Measurements from ENCODE around the gene VDR. TPM values are rescaled to one million over a fixed set of nuclear protein-coding genes. Genes with fewer than 3 reads are reported as not detected.

The VDR gene
- total and polyA plus RNA-seq, 2 donors (not counting 1 experiment from before 2014, with no cell fraction given): 16.2 to 24.4 TPM

DNA sequence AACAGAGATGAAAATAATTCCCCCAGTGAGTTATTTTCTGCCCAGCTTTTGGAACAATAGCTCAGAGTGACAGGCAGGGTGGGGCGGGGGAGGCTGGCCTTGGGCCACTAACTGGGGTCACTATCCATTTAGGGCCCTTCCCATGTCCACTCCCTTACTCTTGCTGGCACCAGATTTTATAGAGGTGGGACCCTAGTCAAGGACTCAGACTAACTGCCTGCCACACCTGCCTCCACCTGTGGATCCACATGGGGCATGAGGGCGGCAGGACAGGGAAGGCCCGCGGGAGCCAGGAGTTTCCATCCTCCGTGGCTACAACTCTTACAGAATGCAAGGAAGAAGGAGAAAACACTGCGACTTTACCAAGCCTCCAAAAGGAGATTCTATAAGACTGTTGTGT, 10.1 kb downstream of the VDR start:
- no peak for TF ChIP-seq EZH2 (IDR thresholded peaks at IDR 0.05; ENCODE audit: low read length, missing control alignments)
- TF ChIP-seq CTCF (conservative IDR thresholded peaks at IDR 0.05 in 1 of 2, IDR thresholded peaks at IDR 0.05 in 1 of 2; ENCODE audit: low read depth in 1 of 2, low read length in 2 of 2): no peak
- DNase-seq (ENCODE audit: low read depth in 2 of 2): no peak
- H4K20me1 ChIP-seq (ENCODE audit: control insufficient read depth, extremely low read depth, insufficient read depth, low read length): no peaks in the 10 kb centered on the region
- H3K4me3 ChIP-seq (replicated peaks in 1 of 4; ENCODE audit: control extremely low read depth in 1 of 4, insufficient read depth in 1 of 4, low read depth in 3 of 4, low read length in 4 of 4): no peak overlapping the region
- no peak overlapping the region for H3K27ac ChIP-seq (ENCODE audit: insufficient read depth, low read length)
- H3K4me2 ChIP-seq (ENCODE audit: extremely low read depth, insufficient read depth, low read length): no peak overlapping the region
- H3K79me2 ChIP-seq (ENCODE audit: control insufficient read depth, insufficient read depth, low read length): no peaks in the 10 kb centered on the region
- peaks cover 1% of the 10 kb centered on the region for H3K36me3 ChIP-seq (ENCODE audit: control insufficient read depth, insufficient read depth, low read length)
- no peak overlapping the region for H3K9ac ChIP-seq (ENCODE audit: insufficient read depth, low read length)
- no peaks in the 10 kb centered on the region for H3K9me3 ChIP-seq (ENCODE audit: control insufficient read depth, insufficient read depth, low read depth, low read length)
- no peaks in the 10 kb centered on the region for H3K27me3 ChIP-seq (ENCODE audit: control insufficient read depth, insufficient read depth, low read length)
- no peak overlapping the region for H2AFZ ChIP-seq (ENCODE audit: low read length)
- H3K4me1 ChIP-seq (ENCODE audit: control insufficient read depth, extremely low read depth, insufficient read depth, low read length): peaks cover 5% of the 10 kb centered on the region

GRCh38 chr12:47894068-47894467, 10.7 kb downstream of the VDR start:
- no peaks in the 10 kb centered on the region for H3K27me3 ChIP-seq (ENCODE audit: control insufficient read depth, insufficient read depth, low read length)
- H4K20me1 ChIP-seq (ENCODE audit: control insufficient read depth, extremely low read depth, insufficient read depth, low read length): no peaks in the 10 kb centered on the region
- no peak overlapping the region for H3K9ac ChIP-seq (ENCODE audit: insufficient read depth, low read length)
- no peak overlapping the region for H3K4me2 ChIP-seq (ENCODE audit: extremely low read depth, insufficient read depth, low read length)
- peaks cover 5% of the 10 kb centered on the region for H3K4me1 ChIP-seq (ENCODE audit: control insufficient read depth, extremely low read depth, insufficient read depth, low read length)
- H3K79me2 ChIP-seq (ENCODE audit: control insufficient read depth, insufficient read depth, low read length): no peaks in the 10 kb centered on the region
- no peak overlapping the region for H3K27ac ChIP-seq (ENCODE audit: insufficient read depth, low read length)
- TF ChIP-seq EZH2 (IDR thresholded peaks at IDR 0.05; ENCODE audit: low read length, missing control alignments): no peak
- TF ChIP-seq CTCF (conservative IDR thresholded peaks at IDR 0.05 in 1 of 2, IDR thresholded peaks at IDR 0.05 in 1 of 2; ENCODE audit: low read depth in 1 of 2, low read length in 2 of 2): no peak
- no peak overlapping the region for H2AFZ ChIP-seq (ENCODE audit: low read length)
- H3K36me3 ChIP-seq (ENCODE audit: control insufficient read depth, insufficient read depth, low read length): no peaks in the 10 kb centered on the region
- no peaks in the 10 kb centered on the region for H3K9me3 ChIP-seq (ENCODE audit: control insufficient read depth, insufficient read depth, low read depth, low read length)
- H3K4me3 ChIP-seq (replicated peaks in 1 of 4; ENCODE audit: control extremely low read depth in 1 of 4, insufficient read depth in 1 of 4, low read depth in 3 of 4, low read length in 4 of 4): no peak overlapping the region
- DNase-seq (ENCODE audit: low read depth in 2 of 2): no peak

- H3K36me3 ChIP-seq (ENCODE audit: control insufficient read depth, insufficient read depth, low read length): no peaks in the 10 kb centered on the region
- H3K79me2 ChIP-seq (ENCODE audit: control insufficient read depth, insufficient read depth, low read length): no peaks in the 10 kb centered on the region
- no peaks in the 10 kb centered on the region for H3K9me3 ChIP-seq (ENCODE audit: control insufficient read depth, insufficient read depth, low read depth, low read length)
- H3K27ac ChIP-seq (ENCODE audit: insufficient read depth, low read length): no peak overlapping the region
- H3K4me3 ChIP-seq (replicated peaks in 1 of 4; ENCODE audit: control extremely low read depth in 1 of 4, insufficient read depth in 1 of 4, low read depth in 3 of 4, low read length in 4 of 4): no peak overlapping the region
- H2AFZ ChIP-seq (ENCODE audit: low read length): no peak overlapping the region
- no peaks in the 10 kb centered on the region for H4K20me1 ChIP-seq (ENCODE audit: control insufficient read depth, extremely low read depth, insufficient read depth, low read length)
- peaks cover 5% of the 10 kb centered on the region for H3K4me1 ChIP-seq (ENCODE audit: control insufficient read depth, extremely low read depth, insufficient read depth, low read length)
- TF ChIP-seq EZH2 (IDR thresholded peaks at IDR 0.05; ENCODE audit: low read length, missing control alignments): no peak
- TF ChIP-seq CTCF (conservative IDR thresholded peaks at IDR 0.05 in 1 of 2, IDR thresholded peaks at IDR 0.05 in 1 of 2; ENCODE audit: low read depth in 1 of 2, low read length in 2 of 2): no peak
- H3K27me3 ChIP-seq (ENCODE audit: control insufficient read depth, insufficient read depth, low read length): no peaks in the 10 kb centered on the region
- no peak overlapping the region for H3K9ac ChIP-seq (ENCODE audit: insufficient read depth, low read length)
- H3K4me2 ChIP-seq (ENCODE audit: extremely low read depth, insufficient read depth, low read length): no peak overlapping the region
- DNase-seq (ENCODE audit: low read depth in 2 of 2): peak; percentile 31 to 60
These were observed 12.0 kb downstream of the VDR start for GRCh38 chr12:47892819-47893218.
